GM21717 (cell line): Measurements from ENCODE around the gene CR1.
"Not testable (repeated sequence)": the region's sequence is repeated elsewhere in the genome, so short reads cannot be mapped to it uniquely, and the experiment has no call there.

Experiments
- ATAC-seq: cut with Tn5 transposase; IDR thresholded peaks from one replicate; pipeline ENCODE4 v1.9.1; 2021; ENCODE audit warnings: mild to moderate bottlenecking, moderate library complexity; ENCODE audit not compliant: unreplicated experiment

Gene CR1

GRCh38 chr1:207669528-207670009 lies 173.6 kb downstream of the CR1 start:
- ATAC-seq = no peak

- peak; percentile 83 for ATAC-seq
Observed at GRCh38 chr1:207670192-207670591, 174.2 kb downstream of the CR1 start.

GRCh38 chr1:207670997-207671396 lies 175.0 kb downstream of the CR1 start:
- no peak for ATAC-seq

- no peak for ATAC-seq
Observed at GRCh38 chr1:207672522-207673130, 176.7 kb downstream of the CR1 start.

GRCh38 chr1:207673399-207673798 lies 177.4 kb downstream of the CR1 start:
- ATAC-seq = no peak

- no peak for ATAC-seq
Observed at GRCh38 chr1:207676153-207676552, 180.2 kb downstream of the CR1 start.

GRCh38 chr1:207680590-207681388 lies 184.8 kb downstream of the CR1 start:
- not testable (repeated sequence) for ATAC-seq

GRCh38 chr1:207682872-207683434 lies 187.0 kb downstream of the CR1 start:
- not testable (repeated sequence) for ATAC-seq

- ATAC-seq = not testable (repeated sequence)
Observed at GRCh38 chr1:207690551-207690950, 194.6 kb downstream of the CR1 start.

GRCh38 chr1:207691010-207691409 lies 195.1 kb downstream of the CR1 start:
- ATAC-seq = no peak
